Stomach (tissue), 4 donors: ENCODE measurements around the gene SGF29.

Experiments
- CTCF ChIP-seq, 7 experiments: fragments of 450-650 bp in 4 of 7; fragments of 200-600 bp in 3 of 7; sonication (generic) in 3 of 7; IDR thresholded peaks; one replicate each; pipeline ENCODE4 v1.5.1; 2016 to 2019; ENCODE audit warnings: antibody characterized with exemption in 7 of 7, control low read depth in 2 of 7, mild to moderate bottlenecking in 1 of 7
- EP300 ChIP-seq: sonication (generic); formaldehyde crosslinking; IDR thresholded peaks from one replicate; pipeline ENCODE4 v1.6.1; 2017; ENCODE audit warnings: antibody characterized with exemption
- POLR2A ChIP-seq, 4 donors: fragments of 450-650 bp; IDR thresholded peaks; one replicate each; pipeline ENCODE4 v1.6.1; 2016; ENCODE audit warnings: antibody characterized with exemption in 4 of 4, control low read depth in 2 of 4, mild to moderate bottlenecking in 1 of 4, moderate library complexity in 1 of 4

GRCh38 chr16:28558456-28558855, 4.7 kb downstream of the SGF29 start:
- TF ChIP-seq CTCF (IDR thresholded peaks at IDR 0.05) (no peak), EP300 (no peak), POLR2A (IDR thresholded peaks at IDR 0.05) (no peak)
